Measurements from ENCODE around the gene GIMD1. TPM values are rescaled to one million over a fixed set of nuclear protein-coding genes. Genes with fewer than 3 reads are reported as not detected.
A peak's percentile ranks its signal among the peaks of the same experiment; 100 is the strongest.
"Not testable (repeated sequence)": the region's sequence is repeated elsewhere in the genome, so short reads cannot be mapped to it uniquely, and the experiment has no call there.

Gene GIMD1
- total RNA-seq, 2 donors from 2014 or later = not detected

DNA sequence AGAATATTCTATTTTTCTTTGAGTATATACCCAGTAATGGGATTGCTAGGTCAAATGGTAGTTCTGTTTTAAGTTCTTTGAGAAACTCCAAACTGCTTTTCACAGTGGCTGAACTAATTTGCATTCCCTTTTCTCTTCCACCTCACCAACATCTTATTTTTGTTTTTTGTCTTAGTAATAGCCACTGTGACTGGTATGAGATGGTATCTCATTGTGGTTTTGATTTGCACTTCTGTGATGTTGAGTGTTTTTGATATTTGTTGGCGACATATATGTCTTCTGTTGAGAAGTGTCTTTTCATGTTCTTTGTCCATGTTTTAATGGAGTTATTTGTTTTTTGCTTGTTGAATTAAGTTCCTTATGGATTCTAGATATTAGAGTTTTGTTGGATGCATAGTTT, 27.8 kb downstream of the GIMD1 start:
- peak; percentile 33 for ATAC-seq
- peak overlapping the region; percentile 19 for H3K4me3 Mint-ChIP-seq

DNA sequence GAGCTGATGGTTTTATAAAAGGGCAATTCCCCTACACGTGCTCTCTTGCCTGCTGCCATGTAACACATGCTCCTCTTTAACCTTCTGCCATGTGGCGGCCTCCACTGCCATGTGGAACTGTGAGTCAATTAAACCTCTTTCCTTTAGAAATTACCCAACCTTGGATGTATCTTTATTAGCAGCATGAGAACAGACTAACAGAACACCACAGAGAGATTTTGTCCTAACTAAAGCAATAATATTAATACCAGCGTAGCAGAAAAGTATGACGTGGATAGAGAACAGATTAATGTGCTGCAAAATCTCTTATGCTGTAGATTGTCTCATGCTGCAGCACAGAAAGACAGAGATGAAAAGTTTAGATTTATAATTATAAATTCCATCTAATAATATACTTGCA, 29.1 kb downstream of the GIMD1 start:
- H3K9me3 ChIP-seq (ENCODE audit: control insufficient read depth, low read length, poor library complexity, severe bottlenecking) = no peaks in the 10 kb centered on the region
- H3K36me3 Mint-ChIP-seq (ENCODE audit: low read depth) = peaks cover 23% of the 10 kb centered on the region
- ATAC-seq = no peak
- peaks cover 25% of the 10 kb centered on the region for H3K4me1 Mint-ChIP-seq
- no peak for DNase-seq
- no peaks in the 10 kb centered on the region for H3K27me3 Mint-ChIP-seq
- no peak overlapping the region for H3K27ac Mint-ChIP-seq
- H3K4me3 Mint-ChIP-seq = no peak overlapping the region

More for the DNA sequence above, 27.8 kb downstream of the GIMD1 start:
- Mint-ChIP-seq H3K27me3 (no peaks in the 10 kb centered on the region), H3K27ac (no peak overlapping the region), H3K36me3 (ENCODE audit: low read depth) (peaks cover 19% of the 10 kb centered on the region), H3K4me1 (peaks cover 28% of the 10 kb centered on the region)
- H3K9me3 ChIP-seq (ENCODE audit: control insufficient read depth, low read length, poor library complexity, severe bottlenecking) = no peaks in the 10 kb centered on the region
- no peak for DNase-seq

DNA sequence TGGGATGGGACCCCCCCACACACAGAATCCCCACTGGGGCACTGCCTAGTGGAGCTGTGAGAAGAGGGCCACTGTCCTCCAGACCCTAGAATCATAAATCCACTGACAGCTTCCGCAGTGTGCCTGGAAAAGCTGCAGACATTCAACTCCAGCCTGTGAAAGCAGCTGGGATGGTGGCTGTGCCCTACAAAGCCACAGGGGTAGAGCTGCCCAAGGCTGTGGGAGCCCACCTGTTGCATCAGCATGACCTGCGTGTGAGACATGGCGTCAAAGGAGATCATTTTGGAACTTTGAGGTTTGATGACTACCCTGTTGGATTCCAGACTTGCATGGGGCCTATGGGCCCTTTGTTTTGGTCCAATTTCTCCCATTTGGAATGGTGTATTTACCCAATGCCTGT, 29.9 kb downstream of the GIMD1 start:
- DNase-seq = no peak
- no peak overlapping the region for H3K4me3 Mint-ChIP-seq
- peaks cover 19% of the 10 kb centered on the region for H3K4me1 Mint-ChIP-seq
- ATAC-seq = no peak
- H3K27me3 Mint-ChIP-seq = no peaks in the 10 kb centered on the region
- H3K36me3 Mint-ChIP-seq (ENCODE audit: low read depth) = peaks cover 18% of the 10 kb centered on the region
- no peaks in the 10 kb centered on the region for H3K9me3 ChIP-seq (ENCODE audit: control insufficient read depth, low read length, poor library complexity, severe bottlenecking)
- H3K27ac Mint-ChIP-seq = no peak overlapping the region

DNA sequence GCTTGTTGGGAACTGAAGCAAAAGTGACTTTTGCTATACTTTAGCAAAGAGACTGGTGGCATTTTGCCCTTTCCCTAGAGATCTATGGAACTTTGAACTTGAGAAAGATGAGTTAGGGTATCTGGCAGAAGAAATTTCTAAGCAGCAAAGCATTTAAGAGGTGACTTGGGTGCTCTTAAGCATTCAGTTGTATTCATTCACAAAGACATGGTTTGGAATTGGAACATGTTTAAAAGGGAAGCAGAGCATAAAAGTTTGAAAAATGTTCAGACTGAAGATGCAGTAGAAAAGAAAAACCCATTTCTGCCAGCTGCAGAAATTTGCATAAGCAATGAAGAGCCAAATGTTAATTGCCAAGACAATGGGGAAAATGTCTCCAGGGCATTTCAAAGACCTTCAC, 30.7 kb downstream of the GIMD1 start:
- H3K27ac Mint-ChIP-seq = no peak overlapping the region
- ATAC-seq = no peak
- no peaks in the 10 kb centered on the region for H3K27me3 Mint-ChIP-seq
- H3K36me3 Mint-ChIP-seq (ENCODE audit: low read depth) = peaks cover 18% of the 10 kb centered on the region
- no peak for DNase-seq
- H3K9me3 ChIP-seq (ENCODE audit: control insufficient read depth, low read length, poor library complexity, severe bottlenecking) = no peaks in the 10 kb centered on the region
- no peak overlapping the region for H3K4me3 Mint-ChIP-seq
- peaks cover 19% of the 10 kb centered on the region for H3K4me1 Mint-ChIP-seq

DNA sequence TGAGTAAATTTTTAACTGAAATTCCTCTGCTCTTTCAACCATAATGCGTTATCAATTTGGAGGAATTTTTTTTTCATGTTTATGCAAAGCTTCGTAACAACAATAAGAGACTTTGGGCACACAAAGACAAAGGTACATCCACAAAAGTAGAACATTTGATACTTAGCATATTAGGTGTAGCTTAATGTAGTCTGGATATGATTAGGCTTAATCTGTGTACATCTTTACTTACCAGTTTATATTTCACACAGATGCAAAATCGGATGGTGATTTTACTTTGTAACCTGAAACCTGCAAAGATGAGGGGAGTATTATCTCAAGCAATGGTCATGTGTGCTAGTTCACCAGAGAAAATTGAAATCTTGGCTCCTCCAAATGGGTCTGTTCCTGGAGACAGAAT, 32.0 kb downstream of the GIMD1 start:
- no peaks in the 10 kb centered on the region for H3K27me3 Mint-ChIP-seq
- H3K27ac Mint-ChIP-seq = no peak overlapping the region
- H3K4me3 Mint-ChIP-seq = no peak overlapping the region
- ATAC-seq (no peak), DNase-seq (no peak)
- peaks cover 20% of the 10 kb centered on the region for H3K36me3 Mint-ChIP-seq (ENCODE audit: low read depth)
- peaks cover 13% of the 10 kb centered on the region for H3K4me1 Mint-ChIP-seq
- H3K9me3 ChIP-seq (ENCODE audit: control insufficient read depth, low read length, poor library complexity, severe bottlenecking) = no peaks in the 10 kb centered on the region

DNA sequence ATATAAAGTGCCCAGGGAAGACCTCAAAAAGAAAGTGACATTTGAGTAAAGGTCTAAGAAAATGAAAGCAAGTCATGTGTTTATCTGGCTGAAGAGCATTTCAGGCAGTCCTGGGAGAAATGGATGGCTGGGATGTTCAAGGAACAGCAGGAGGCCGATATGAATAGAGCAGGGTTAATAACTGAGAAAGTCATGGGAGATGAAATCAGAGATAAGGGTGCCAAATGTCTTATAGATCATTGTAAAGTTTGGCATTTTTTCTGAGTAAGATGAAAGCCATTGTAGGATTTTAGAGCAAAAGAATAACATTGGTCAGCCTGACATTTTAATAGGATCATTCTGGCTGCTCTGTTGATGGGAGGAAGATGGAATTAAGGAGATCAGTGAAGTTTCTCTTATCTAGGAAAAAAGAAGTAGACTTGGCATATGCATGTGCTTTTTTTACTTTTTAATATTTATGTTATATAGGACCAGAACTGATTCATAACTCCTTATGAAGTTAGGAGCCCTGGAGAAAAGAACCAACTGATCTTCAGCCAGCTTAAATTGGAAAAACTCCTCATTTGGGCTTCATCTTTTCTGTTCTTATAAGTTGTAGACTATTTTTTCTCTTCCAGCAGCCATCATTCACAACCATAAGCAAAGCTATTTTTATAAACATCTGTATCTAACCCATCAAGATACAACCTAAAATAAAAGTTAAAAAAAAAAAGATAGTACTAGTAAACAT, 33.7 kb downstream of the GIMD1 start:
- Mint-ChIP-seq H3K27me3 (no peaks in the 10 kb centered on the region), H3K27ac (peak overlapping the region; percentile 51), H3K36me3 (ENCODE audit: low read depth) (peaks cover 19% of the 10 kb centered on the region), H3K4me1 (peaks cover 2% of the 10 kb centered on the region), H3K4me3 (no peak overlapping the region)
- DNase-seq = no peak
- no peaks in the 10 kb centered on the region for H3K9me3 ChIP-seq (ENCODE audit: control insufficient read depth, low read length, poor library complexity, severe bottlenecking)
- no peak for ATAC-seq

DNA sequence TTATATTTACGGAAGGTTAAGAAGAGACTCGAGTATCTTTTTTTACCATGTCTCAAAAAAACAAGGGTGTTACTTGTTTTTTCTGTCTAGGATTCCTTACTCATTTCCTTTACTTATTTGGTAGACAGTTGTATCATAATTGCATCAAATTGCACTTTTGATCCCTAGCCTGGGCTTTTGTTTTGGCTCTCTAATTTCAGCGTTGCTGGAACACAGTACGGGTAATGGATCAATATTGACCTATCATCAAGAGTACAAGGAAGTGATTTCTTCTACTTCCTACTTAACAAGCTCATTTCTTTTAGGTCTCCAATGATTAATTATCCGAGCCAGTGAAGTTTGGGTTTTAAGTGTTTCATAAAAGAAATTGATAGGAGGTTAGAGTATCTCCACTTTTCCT, 35.4 kb downstream of the GIMD1 start:
- H3K9me3 ChIP-seq (ENCODE audit: control insufficient read depth, low read length, poor library complexity, severe bottlenecking) = no peaks in the 10 kb centered on the region
- Mint-ChIP-seq H3K36me3 (ENCODE audit: low read depth) (peaks cover 17% of the 10 kb centered on the region), H3K27me3 (no peaks in the 10 kb centered on the region), H3K4me3 (no peak overlapping the region), H3K27ac (no peak overlapping the region), H3K4me1 (peaks cover 2% of the 10 kb centered on the region)
- no peak for DNase-seq
- ATAC-seq = no peak

DNA sequence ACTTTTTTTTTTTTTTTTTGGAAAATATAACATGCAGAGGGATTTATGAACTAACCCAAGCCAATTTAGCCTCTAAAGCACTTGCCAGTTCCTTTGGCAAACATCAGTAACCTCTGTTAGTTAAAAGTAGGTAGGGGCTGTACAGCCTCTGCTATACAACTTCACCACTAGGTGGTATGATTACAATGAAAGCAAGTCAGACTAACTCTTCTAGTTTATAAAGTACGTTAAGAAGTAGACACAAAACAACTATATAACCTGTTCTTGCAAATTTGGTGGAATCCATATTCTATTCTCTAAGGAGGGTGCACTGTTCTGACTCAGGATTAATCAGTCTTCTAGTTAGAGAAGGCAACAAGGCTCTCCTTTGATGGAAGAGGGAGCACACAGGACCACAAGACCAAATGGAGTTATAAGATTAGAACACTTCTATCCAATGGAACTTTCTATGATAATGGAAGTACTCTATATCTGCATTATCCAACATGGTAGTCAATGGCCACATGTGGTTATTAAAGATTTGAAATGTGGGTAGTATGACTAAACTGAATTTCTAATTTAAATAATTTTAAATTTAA, 39.4 kb downstream of the GIMD1 start:
- no peak for DNase-seq
- ATAC-seq = peak; percentile 75
- peaks cover 8% of the 10 kb centered on the region for H3K36me3 Mint-ChIP-seq (ENCODE audit: low read depth)
- H3K9me3 ChIP-seq (ENCODE audit: control insufficient read depth, low read length, poor library complexity, severe bottlenecking) = no peaks in the 10 kb centered on the region
- no peak overlapping the region for H3K27ac Mint-ChIP-seq
- H3K4me3 Mint-ChIP-seq = no peak overlapping the region
- no peaks in the 10 kb centered on the region for H3K4me1 Mint-ChIP-seq
- no peaks in the 10 kb centered on the region for H3K27me3 Mint-ChIP-seq

DNA sequence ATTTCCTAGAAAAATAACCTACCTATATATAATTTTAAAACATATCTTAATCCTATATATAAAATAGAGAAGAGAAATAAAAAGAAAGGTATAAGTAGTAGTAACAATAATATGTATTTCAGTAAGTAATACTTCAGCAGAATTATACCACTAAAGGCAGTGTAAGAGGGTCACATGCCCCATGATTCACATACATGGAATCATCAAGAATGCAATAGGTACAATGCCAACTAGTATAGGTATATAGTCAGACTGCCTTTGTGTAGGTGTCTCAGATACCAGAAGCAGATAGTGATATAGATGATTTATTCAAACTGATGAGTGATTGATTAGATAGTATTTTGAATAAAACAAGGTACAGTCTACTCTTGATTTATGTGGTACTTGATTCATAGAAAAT, 42.8 kb downstream of the GIMD1 start:
- Mint-ChIP-seq H3K36me3 (ENCODE audit: low read depth) (peaks cover 4% of the 10 kb centered on the region), H3K27me3 (no peaks in the 10 kb centered on the region), H3K27ac (no peak overlapping the region), H3K4me1 (peaks cover 2% of the 10 kb centered on the region), H3K4me3 (no peak overlapping the region)
- H3K9me3 ChIP-seq (ENCODE audit: control insufficient read depth, low read length, poor library complexity, severe bottlenecking) = no peaks in the 10 kb centered on the region
- DNase-seq = no peak
- no peak for ATAC-seq

DNA sequence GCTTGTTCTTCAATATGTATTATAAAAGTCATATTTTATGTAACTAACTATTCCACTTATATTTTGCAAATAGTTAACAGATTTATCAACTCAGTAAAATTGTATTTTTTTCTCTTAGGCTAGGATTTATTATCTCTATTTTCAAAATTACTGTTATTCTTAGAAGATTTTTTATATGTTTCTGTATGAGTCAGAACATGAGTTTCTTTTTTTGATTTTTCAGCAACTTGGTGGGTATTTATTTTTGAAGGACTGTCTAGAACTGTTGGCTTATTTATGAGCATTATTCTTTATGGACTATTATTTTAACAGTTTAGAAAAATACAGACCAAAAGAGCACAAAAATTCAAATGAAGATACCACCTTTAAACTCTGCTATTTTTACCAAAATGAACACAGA, 45.5 kb downstream of the GIMD1 start:
- no peaks in the 10 kb centered on the region for H3K9me3 ChIP-seq (ENCODE audit: control insufficient read depth, low read length, poor library complexity, severe bottlenecking)
- ATAC-seq (no peak), DNase-seq (no peak)
- peaks cover 2% of the 10 kb centered on the region for H3K4me1 Mint-ChIP-seq
- H3K27me3 Mint-ChIP-seq = no peaks in the 10 kb centered on the region
- H3K4me3 Mint-ChIP-seq = no peak overlapping the region
- H3K36me3 Mint-ChIP-seq (ENCODE audit: low read depth) = peaks cover 4% of the 10 kb centered on the region
- H3K27ac Mint-ChIP-seq = no peak overlapping the region

DNA sequence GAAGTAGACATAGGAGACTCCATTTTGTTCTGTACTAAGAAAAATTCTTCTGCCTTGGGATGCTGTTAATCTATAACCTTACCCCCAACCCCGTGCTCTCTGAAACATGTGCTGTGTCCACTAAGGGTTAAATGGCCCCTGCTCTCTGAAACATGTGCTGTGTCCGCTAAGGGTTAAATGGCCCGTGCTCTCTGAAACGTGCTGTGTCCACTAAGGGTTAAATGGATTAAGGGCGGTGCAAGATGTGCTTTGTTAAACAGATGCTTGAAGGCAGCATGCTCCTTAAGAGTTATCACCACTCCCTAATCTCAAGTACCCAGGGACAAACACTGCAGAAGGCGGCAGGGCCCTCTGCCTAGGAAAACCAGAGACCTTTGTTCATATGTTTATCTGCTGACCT, 46.8 kb downstream of the GIMD1 start:
- H3K9me3 ChIP-seq (ENCODE audit: control insufficient read depth, low read length, poor library complexity, severe bottlenecking); DNase-seq; ATAC-seq; H3K27ac Mint-ChIP-seq; H3K27me3 Mint-ChIP-seq; H3K36me3 Mint-ChIP-seq (ENCODE audit: low read depth); H3K4me3 Mint-ChIP-seq; H3K4me1 Mint-ChIP-seq: not testable (repeated sequence)

DNA sequence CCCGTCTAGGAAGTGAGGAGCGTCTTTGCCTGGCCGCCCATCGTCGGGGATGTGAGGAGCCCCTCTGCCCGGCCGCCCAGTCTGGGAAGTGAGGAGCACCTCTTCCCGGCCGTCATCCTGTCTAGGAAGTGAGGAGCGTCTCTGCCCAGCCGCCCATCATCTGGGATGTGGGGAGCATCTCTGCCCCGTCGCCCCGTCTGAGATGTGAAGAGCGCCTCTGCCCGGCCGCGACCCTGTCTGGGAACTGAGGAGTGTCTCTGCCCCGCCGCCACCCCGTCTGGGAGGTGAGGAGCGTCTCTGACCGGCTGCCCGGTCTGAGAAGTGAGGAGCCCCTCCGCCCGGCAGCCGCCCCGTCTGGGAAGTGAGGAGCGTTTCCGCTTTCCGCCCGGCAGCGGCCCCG, 47.4 kb downstream of the GIMD1 start:
- H3K4me3 Mint-ChIP-seq; H3K27me3 Mint-ChIP-seq; H3K9me3 ChIP-seq (ENCODE audit: control insufficient read depth, low read length, poor library complexity, severe bottlenecking); H3K4me1 Mint-ChIP-seq; H3K27ac Mint-ChIP-seq; ATAC-seq; DNase-seq; H3K36me3 Mint-ChIP-seq (ENCODE audit: low read depth): not testable (repeated sequence)

DNA sequence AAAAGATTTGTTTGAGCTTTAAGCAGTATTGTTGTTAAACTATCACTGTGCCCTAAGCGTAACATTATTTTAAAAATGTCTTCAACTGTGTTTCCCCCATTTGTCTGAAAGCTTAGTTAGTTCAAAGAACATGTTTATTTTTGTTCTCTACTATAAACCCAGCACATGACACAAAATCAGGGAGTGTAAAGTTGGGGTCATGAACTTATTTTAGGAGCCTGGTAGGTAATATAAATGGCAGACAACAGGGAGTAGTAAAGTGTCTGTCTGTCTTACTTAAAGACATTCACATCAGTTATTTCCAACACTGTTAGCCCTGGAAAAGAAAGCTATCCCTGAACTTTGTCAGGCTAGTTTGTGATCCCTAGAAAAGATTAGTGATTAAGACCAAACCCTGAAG, 48.3 kb downstream of the GIMD1 start:
- Mint-ChIP-seq H3K4me3 (no peak overlapping the region), H3K27ac (no peak overlapping the region), H3K4me1 (peaks cover 5% of the 10 kb centered on the region), H3K27me3 (no peaks in the 10 kb centered on the region), H3K36me3 (ENCODE audit: low read depth) (no peaks in the 10 kb centered on the region)
- DNase-seq (no peak), ATAC-seq (no peak)
- H3K9me3 ChIP-seq (ENCODE audit: control insufficient read depth, low read length, poor library complexity, severe bottlenecking) = no peaks in the 10 kb centered on the region

DNA sequence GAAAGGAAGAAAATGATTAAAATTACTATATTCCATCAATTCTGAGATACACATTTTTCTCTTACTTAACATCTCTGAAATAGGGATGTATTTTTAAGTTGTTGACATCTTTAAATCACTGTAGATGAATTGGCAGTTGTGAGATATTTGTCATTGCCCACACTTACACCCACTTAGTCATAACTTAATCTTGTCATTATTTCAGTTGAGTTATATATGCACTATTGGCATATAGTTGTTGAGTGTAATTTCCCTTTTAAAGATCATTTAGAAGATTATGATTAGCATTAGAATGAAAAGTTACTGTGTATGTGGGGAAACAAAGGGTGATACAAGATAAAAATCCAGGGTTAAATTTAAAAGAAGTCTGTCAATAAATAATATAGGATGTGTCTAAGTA, 50.1 kb downstream of the GIMD1 start:
- no peak overlapping the region for H3K4me3 Mint-ChIP-seq

More for the DNA sequence above, 50.1 kb downstream of the GIMD1 start:
- DNase-seq = no peak
- ATAC-seq = no peak
- Mint-ChIP-seq H3K27ac (no peak overlapping the region), H3K27me3 (no peaks in the 10 kb centered on the region), H3K36me3 (ENCODE audit: low read depth) (no peaks in the 10 kb centered on the region), H3K4me1 (peaks cover 13% of the 10 kb centered on the region)
- no peaks in the 10 kb centered on the region for H3K9me3 ChIP-seq (ENCODE audit: control insufficient read depth, low read length, poor library complexity, severe bottlenecking)
